Activated T-cell treated with anti-CD3 and anti-CD28 coated beads, Interleukin-2, amount 50 U/mL, for 72 hours (primary cell): ENCODE data around the gene SPTSSB. TPM values are rescaled to one million over a fixed set of nuclear protein-coding genes. Genes with fewer than 3 reads are reported as not detected.

Experiments
- ATAC-seq, 2 donors: fragments of 150-1000 bp; cut with Tn5 transposase; replicated peaks in 1 of 2; 2 replicates each; pipeline ENCODE4 v1.10.0; 2021; ENCODE audit warnings: moderate library complexity in 2 of 2, mild to moderate bottlenecking in 1 of 2
- DNase-seq, 2 donors: peaks; one replicate each; pipeline ENCODE4 v3.0.0; 2021 to 2022; ENCODE audit warnings: mixed read lengths in 1 of 2
- H3K27ac Mint-ChIP-seq: one replicate; pipeline ENCODE4 v1.8.0; 2022; ENCODE audit warnings: mild to moderate bottlenecking, moderate library complexity, mixed read lengths
- H3K27me3 Mint-ChIP-seq: one replicate; pipeline ENCODE4 v1.8.0; 2022; ENCODE audit warnings: low read depth, mixed read lengths
- H3K36me3 Mint-ChIP-seq, 2 donors: one replicate each; pipeline ENCODE4 v1.8.0; 2022; ENCODE audit warnings: mixed read lengths in 2 of 2, mild to moderate bottlenecking in 1 of 2; ENCODE audit not compliant: insufficient read depth in 2 of 2
- H3K4me1 Mint-ChIP-seq: one replicate; pipeline ENCODE4 v1.8.0; 2022; ENCODE audit warnings: low read depth, mixed read lengths
- H3K4me3 Mint-ChIP-seq, 2 donors: one replicate each; pipeline ENCODE4 v1.8.0; 2022; ENCODE audit warnings: mild to moderate bottlenecking in 2 of 2, mixed read lengths in 2 of 2, moderate library complexity in 2 of 2
- H3K9me3 Mint-ChIP-seq, 2 donors: one replicate each; pipeline ENCODE4 v1.8.0; 2022; ENCODE audit warnings: mixed read lengths in 2 of 2
- total RNA-seq, 2 donors: library from RNA; stranded (reverse); gene quantifications; one replicate each; pipeline ENCODE4 v1.2.3, GENCODE V29; 2022

The SPTSSB gene
- total RNA-seq, 2 donors from 2014 or later: not detected

DNA sequence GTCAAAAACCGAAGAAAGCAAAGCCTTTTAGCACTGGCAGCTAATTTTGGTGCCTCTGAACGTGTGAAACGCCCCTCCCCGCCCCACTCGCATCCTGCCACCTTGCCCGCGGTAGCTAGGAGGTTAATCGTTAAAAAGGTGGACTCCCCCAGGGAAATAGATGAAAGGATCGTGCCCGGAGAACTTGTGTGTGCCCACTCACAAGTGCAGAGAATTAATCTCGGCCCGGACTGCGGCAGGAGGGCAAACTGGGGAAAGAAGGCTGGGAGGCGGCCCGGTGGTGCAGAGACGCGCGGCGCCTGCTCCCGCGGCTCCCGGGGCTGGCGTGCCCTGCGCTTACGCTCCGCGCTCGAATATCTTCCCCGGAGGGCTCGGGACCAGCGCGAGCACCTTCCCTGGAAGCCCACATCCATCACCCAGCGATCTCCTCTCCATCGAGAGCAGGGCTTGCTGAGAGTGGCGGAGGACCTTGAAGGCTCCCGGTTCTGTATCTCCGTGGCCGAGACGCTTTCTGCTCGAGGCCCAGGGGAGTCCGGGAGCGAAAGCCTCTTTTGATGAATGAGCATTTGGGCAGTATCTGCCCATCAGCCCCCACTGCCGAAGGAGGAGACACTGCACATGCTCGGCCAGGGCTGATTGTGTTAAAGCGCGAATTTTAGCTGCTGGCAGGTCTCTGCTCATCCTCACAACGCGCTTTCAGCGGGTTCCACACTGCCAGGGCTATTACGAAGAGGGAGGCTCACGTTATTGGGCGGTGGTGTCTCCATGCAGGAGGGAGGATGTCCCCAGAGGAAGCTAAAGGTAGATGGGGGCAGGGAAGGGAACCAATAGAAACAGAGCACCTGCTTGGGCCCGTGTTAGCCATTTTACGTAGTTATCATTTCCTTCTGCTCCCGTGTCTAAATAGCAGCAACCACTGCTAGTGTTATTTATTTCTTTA lies 1.3 kb upstream of the SPTSSB start:
- Mint-ChIP-seq H3K27ac (no peak overlapping the region), H3K36me3 (no peaks in the 10 kb centered on the region), H3K9me3 (no peaks in the 10 kb centered on the region), H3K4me3 (peak overlapping the region; percentile 89 to 94), H3K4me1 (peaks cover 12% of the 10 kb centered on the region), H3K27me3 (peaks cover 70% of the 10 kb centered on the region)
- ATAC-seq: peak; percentile 59 to 67
- DNase-seq: peak; percentile 13 to 31

GRCh38 chr3:161369531-161369930 lies 1.8 kb downstream of the SPTSSB start:
- peaks cover 75% of the 10 kb centered on the region for H3K27me3 Mint-ChIP-seq
- H3K4me3 Mint-ChIP-seq: no peak overlapping the region
- no peak overlapping the region for H3K27ac Mint-ChIP-seq
- ATAC-seq (no peak), DNase-seq (no peak)
- peaks cover 12% of the 10 kb centered on the region for H3K4me1 Mint-ChIP-seq
- no peaks in the 10 kb centered on the region for H3K9me3 Mint-ChIP-seq
- no peaks in the 10 kb centered on the region for H3K36me3 Mint-ChIP-seq

GRCh38 chr3:161366094-161366493 lies 5.2 kb downstream of the SPTSSB start:
- Mint-ChIP-seq H3K27me3 (peaks cover 42% of the 10 kb centered on the region), H3K9me3 (no peaks in the 10 kb centered on the region), H3K4me1 (peaks cover 4% of the 10 kb centered on the region), H3K36me3 (no peaks in the 10 kb centered on the region), H3K4me3 (no peak overlapping the region), H3K27ac (no peak overlapping the region)
- DNase-seq: no peak
- no peak for ATAC-seq

DNA sequence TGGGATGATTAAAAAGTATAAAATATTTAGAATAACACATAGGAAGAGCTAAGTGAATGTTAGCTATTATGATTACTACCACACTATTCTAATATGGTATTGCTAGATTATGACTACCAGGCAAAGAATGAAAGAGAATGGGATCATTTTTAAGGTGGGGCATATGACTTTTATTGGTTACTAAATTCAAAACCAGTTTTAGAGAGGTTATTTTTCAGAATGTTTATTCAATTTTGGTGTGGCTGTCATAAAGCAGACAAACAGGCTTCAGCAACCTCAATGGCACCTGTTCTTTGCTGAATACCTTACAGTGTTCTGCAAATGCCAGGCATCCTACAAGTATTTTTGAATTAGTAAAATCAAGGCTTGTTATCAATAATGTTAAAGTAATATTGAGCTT lies 12.8 kb downstream of the SPTSSB start:
- no peaks in the 10 kb centered on the region for H3K4me1 Mint-ChIP-seq
- DNase-seq: no peak
- ATAC-seq: no peak
- H3K27me3 Mint-ChIP-seq: peaks cover 22% of the 10 kb centered on the region
- H3K36me3 Mint-ChIP-seq: no peaks in the 10 kb centered on the region
- H3K9me3 Mint-ChIP-seq: no peaks in the 10 kb centered on the region
- H3K4me3 Mint-ChIP-seq: no peak overlapping the region
- no peak overlapping the region for H3K27ac Mint-ChIP-seq

- ATAC-seq: no peak
- Mint-ChIP-seq H3K36me3 (no peaks in the 10 kb centered on the region), H3K9me3 (no peaks in the 10 kb centered on the region), H3K27me3 (peaks cover 34% of the 10 kb centered on the region), H3K4me3 (no peak overlapping the region), H3K27ac (no peak overlapping the region), H3K4me1 (no peaks in the 10 kb centered on the region)
- DNase-seq: no peak
These were observed 15.0 kb downstream of the SPTSSB start for GRCh38 chr3:161356287-161356686.

- Mint-ChIP-seq H3K4me1 (no peaks in the 10 kb centered on the region), H3K4me3 (no peak overlapping the region), H3K9me3 (no peaks in the 10 kb centered on the region), H3K27ac (no peak overlapping the region), H3K27me3 (peaks cover 27% of the 10 kb centered on the region), H3K36me3 (no peaks in the 10 kb centered on the region)
- DNase-seq (no peak), ATAC-seq (no peak)
These were observed 15.8 kb downstream of the SPTSSB start for GRCh38 chr3:161355508-161355907.

GRCh38 chr3:161354554-161354953 lies 16.8 kb downstream of the SPTSSB start:
- Mint-ChIP-seq H3K27ac (no peak overlapping the region), H3K4me3 (no peak overlapping the region), H3K27me3 (peaks cover 19% of the 10 kb centered on the region), H3K36me3 (no peaks in the 10 kb centered on the region), H3K9me3 (no peaks in the 10 kb centered on the region), H3K4me1 (peaks cover 8% of the 10 kb centered on the region)
- DNase-seq: no peak
- no peak for ATAC-seq

DNA sequence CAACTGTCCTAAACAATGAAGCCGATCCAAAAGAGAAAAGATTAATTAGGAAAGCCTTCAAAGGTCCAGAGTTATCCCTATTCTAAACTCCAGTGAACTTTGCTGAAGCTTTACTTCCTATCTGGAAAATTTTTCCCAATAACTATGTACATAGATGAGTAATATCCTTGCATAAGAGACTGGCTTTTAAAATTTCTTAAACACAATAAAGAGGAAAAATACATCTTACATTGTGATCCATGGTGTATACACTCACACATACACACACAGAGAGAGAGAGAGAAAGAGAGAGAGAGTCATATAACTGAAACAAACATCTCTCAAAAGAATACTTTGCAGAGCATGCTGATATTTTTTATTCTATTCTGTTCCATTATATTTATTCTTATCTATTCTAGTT lies 20.0 kb downstream of the SPTSSB start:
- Mint-ChIP-seq H3K4me3 (no peak overlapping the region), H3K36me3 (no peaks in the 10 kb centered on the region), H3K4me1 (peaks cover 24% of the 10 kb centered on the region), H3K27ac (no peak overlapping the region), H3K27me3 (peaks cover 20% of the 10 kb centered on the region), H3K9me3 (no peaks in the 10 kb centered on the region)
- no peak for ATAC-seq
- DNase-seq: no peak

- no peak overlapping the region for H3K27ac Mint-ChIP-seq
- ATAC-seq (no peak), DNase-seq (no peak)
- H3K27me3 Mint-ChIP-seq: peaks cover 20% of the 10 kb centered on the region
- no peaks in the 10 kb centered on the region for H3K9me3 Mint-ChIP-seq
- H3K4me1 Mint-ChIP-seq: peaks cover 24% of the 10 kb centered on the region
- H3K36me3 Mint-ChIP-seq: no peaks in the 10 kb centered on the region
- no peak overlapping the region for H3K4me3 Mint-ChIP-seq
These were observed 20.4 kb downstream of the SPTSSB start for GRCh38 chr3:161350916-161351315.

DNA sequence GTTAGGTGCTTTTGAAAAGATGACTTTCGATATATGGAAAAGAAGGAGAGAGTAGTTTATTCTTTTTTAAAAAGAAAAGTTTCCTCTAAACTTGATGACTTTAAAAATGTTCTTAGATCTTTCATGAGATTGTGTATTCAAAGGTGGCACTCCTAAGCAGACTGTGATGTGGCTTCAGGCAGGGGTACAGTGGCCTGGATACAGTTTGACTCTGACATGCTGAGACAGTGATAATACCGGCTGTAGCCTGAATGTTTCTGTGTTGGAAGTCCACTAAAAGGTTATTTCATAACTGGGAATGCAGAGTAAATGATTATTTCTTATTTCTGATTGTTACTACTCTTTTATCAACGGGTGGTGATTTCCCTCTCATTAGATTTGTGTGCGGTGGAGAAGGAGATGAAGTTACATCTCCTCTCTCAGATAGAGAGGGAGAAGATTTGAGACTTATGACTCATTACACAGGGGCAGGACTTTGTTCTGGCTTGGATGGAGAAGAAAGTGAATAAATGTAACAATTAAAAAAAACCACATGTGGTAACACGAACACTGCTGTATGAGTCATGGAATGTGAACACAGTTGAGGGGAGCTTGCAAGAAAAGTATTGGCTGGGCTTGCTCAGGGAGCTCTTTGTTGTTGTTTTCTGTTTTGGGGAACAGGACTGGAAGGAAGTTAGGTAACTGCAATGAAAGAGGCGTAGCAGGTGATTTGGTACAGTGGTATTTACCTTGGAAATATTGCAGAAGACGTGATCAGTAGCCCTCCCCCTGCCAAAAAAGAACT lies 21.6 kb downstream of the SPTSSB start:
- Mint-ChIP-seq H3K9me3 (no peaks in the 10 kb centered on the region), H3K4me3 (peak overlapping the region in 1 of 2 donors; percentile 29), H3K27ac (peak overlapping the region; percentile 31), H3K27me3 (peaks cover 26% of the 10 kb centered on the region), H3K4me1 (peaks cover 24% of the 10 kb centered on the region), H3K36me3 (no peaks in the 10 kb centered on the region)
- ATAC-seq (peak; percentile 92 to 93), DNase-seq (peak; percentile 5 to 33)

DNA sequence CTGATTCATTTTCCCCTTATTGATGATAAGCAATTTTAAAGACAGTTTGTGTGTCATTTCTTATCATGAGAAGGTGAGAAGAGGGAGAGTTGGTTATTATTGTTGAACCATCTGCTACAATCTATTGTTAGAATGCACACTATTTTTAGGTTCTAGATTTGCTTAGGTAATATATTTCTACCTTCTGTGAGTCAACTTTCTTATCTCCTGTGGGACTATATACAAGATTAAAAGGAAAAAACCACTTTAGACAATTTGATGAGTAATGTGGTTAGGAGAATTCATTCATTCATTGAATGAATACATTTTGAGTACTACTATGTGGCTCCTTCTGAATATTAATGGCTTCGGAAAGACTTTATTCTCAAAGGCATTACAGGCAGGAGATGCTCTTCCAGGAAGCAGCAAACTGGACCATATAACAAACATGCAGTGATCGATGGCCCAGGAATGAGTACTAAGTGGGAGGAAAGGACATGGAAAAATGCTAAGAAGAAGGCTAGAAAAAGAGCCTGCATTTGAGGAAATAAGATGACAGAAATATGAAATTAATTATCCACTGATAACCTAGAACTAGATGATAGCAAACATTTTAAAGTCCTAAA lies 22.4 kb downstream of the SPTSSB start:
- Mint-ChIP-seq H3K27me3 (peaks cover 32% of the 10 kb centered on the region), H3K4me3 (peak overlapping the region in 1 of 2 donors; percentile 36), H3K27ac (peak overlapping the region; percentile 16), H3K9me3 (no peaks in the 10 kb centered on the region), H3K4me1 (peaks cover 24% of the 10 kb centered on the region), H3K36me3 (no peaks in the 10 kb centered on the region)
- DNase-seq: no peak
- peak; percentile 33 to 43 for ATAC-seq

GRCh38 chr3:161347726-161348125 lies 23.6 kb downstream of the SPTSSB start:
- ATAC-seq: no peak
- DNase-seq: no peak
- Mint-ChIP-seq H3K4me1 (peaks cover 24% of the 10 kb centered on the region), H3K4me3 (no peak overlapping the region), H3K27ac (no peak overlapping the region), H3K27me3 (peaks cover 39% of the 10 kb centered on the region), H3K36me3 (no peaks in the 10 kb centered on the region), H3K9me3 (peaks cover 0 to 1% of the 10 kb centered on the region in 2 donors)

- DNase-seq (no peak), ATAC-seq (no peak)
- H3K27ac Mint-ChIP-seq: no peak overlapping the region
- peaks cover 54% of the 10 kb centered on the region for H3K27me3 Mint-ChIP-seq
- no peak overlapping the region for H3K4me3 Mint-ChIP-seq
- peaks cover 20% of the 10 kb centered on the region for H3K4me1 Mint-ChIP-seq
- H3K9me3 Mint-ChIP-seq: peaks cover 0 to 1% of the 10 kb centered on the region in 2 donors
- no peaks in the 10 kb centered on the region for H3K36me3 Mint-ChIP-seq
These were observed 26.3 kb downstream of the SPTSSB start for GRCh38 chr3:161345023-161345422.
